Thyroid gland (tissue), 4 donors: ENCODE results near the gene LSM14A. TPM values are rescaled to one million over a fixed set of nuclear protein-coding genes. Genes with fewer than 3 reads are reported as not detected.

Experiments
- DNase-seq, 2 donors: peaks; one replicate each; pipeline ENCODE4 v3.0.0-alpha.2; 2019
- H3K27ac ChIP-seq, 3 donors: fragments of 200-600 bp; sonication (generic); 1 replicate in 2 of 3; 2 replicates in 1 of 3; pipeline ENCODE4 v1.5.1; 2016 to 2019; ENCODE audit warnings: mild to moderate bottlenecking in 1 of 3, moderate library complexity in 1 of 3
- H3K27me3 ChIP-seq: fragments of 200-600 bp; sonication (generic); one replicate; pipeline ENCODE4 v1.5.1; 2019
- H3K36me3 ChIP-seq, 2 donors: fragments of 200-600 bp; sonication (generic); one replicate each; pipeline ENCODE4 v1.5.1; 2016 to 2019
- H3K4me1 ChIP-seq, 2 donors: fragments of 200-600 bp; sonication (generic); one replicate each; pipeline ENCODE4 v1.5.1; 2017 to 2019
- H3K4me3 ChIP-seq, 3 donors: fragments of 200-600 bp; sonication (generic); replicated peaks in 1 of 3; 1 replicate in 2 of 3; 2 replicates in 1 of 3; pipeline ENCODE4 v1.5.1; 2016; ENCODE audit warnings: mild to moderate bottlenecking in 1 of 3
- H3K9me3 ChIP-seq: fragments of 200-600 bp; sonication (generic); one replicate; pipeline ENCODE4 v1.5.1; 2017
- POLR2A ChIP-seq, 2 donors: fragments of 450-650 bp; IDR thresholded peaks; one replicate each; pipeline ENCODE4 v1.6.1; 2017; ENCODE audit warnings: antibody characterized with exemption in 2 of 2, mild to moderate bottlenecking in 2 of 2, moderate library complexity in 1 of 2
- WGBS, 2 donors: methylation state at CpG; one replicate each; pipeline ENCODE4 v1.1.5; 2017; 5-methylcytosine and 5-hydroxymethylcytosine counted together
- intact Hi-C: fragments of 100-400 bp; cut with DNase I; formaldehyde crosslinking; loops from one replicate; pipeline ENCODE4 v1.15.1; 2023
- total RNA-seq, 4 donors: library from RNA; depleted of rRNA; stranded (reverse); fragments of >200 nt; gene quantifications; one replicate each; pipeline ENCODE4 v1.2.3, GENCODE V29; 2016
- TF ChIP-seq, protein P1 (sequence below), 6 experiments: fragments of 200-600 bp in 3 of 6; fragments of 450-650 bp in 3 of 6; sonication (generic) in 3 of 6; IDR thresholded peaks; one replicate each; pipeline ENCODE4 v1.5.1; 2016 to 2019; ENCODE audit warnings: antibody characterized with exemption in 6 of 6, mild to moderate bottlenecking in 2 of 6, inconsistent platforms in 1 of 6, moderate library complexity in 1 of 6

Gene LSM14A
- total RNA-seq, 4 donors from 2014 or later, result 137 to 253 (median 168) TPM

GRCh38 chr19:34254698-34255432, 82.6 kb downstream of the LSM14A start:
- Histone ChIP-seq H3K27me3 (no peaks in the 10 kb centered on the region), H3K36me3 (no peaks in the 10 kb centered on the region), H3K9me3 (no peaks in the 10 kb centered on the region), H3K4me3 (peak overlapping the region; percentile 81 to 93 (median 87)), H3K27ac (peak overlapping the region; percentile 81 to 96 (median 85)), H3K4me1 (peaks cover 5 to 28% of the 10 kb centered on the region in 2 donors)
- TF ChIP-seq, protein P1, sequence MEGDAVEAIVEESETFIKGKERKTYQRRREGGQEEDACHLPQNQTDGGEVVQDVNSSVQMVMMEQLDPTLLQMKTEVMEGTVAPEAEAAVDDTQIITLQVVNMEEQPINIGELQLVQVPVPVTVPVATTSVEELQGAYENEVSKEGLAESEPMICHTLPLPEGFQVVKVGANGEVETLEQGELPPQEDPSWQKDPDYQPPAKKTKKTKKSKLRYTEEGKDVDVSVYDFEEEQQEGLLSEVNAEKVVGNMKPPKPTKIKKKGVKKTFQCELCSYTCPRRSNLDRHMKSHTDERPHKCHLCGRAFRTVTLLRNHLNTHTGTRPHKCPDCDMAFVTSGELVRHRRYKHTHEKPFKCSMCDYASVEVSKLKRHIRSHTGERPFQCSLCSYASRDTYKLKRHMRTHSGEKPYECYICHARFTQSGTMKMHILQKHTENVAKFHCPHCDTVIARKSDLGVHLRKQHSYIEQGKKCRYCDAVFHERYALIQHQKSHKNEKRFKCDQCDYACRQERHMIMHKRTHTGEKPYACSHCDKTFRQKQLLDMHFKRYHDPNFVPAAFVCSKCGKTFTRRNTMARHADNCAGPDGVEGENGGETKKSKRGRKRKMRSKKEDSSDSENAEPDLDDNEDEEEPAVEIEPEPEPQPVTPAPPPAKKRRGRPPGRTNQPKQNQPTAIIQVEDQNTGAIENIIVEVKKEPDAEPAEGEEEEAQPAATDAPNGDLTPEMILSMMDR (IDR thresholded peaks at IDR 0.05), result no peak
- TF ChIP-seq POLR2A (IDR thresholded peaks at IDR 0.05), result peak in 1 of 2 donors; percentile 26
- WGBS, 2 donors, result 1% methylated on average over 22 to 25 of the region's 88 CpGs
- peak; percentile 55 to 57 for DNase-seq
- intact Hi-C loops, result loop anchor here (10.0 kb wide), 1 partner anchor 80 kb away; no protein-coding TSS in a partner anchor

- Histone ChIP-seq H3K9me3 (no peaks in the 10 kb centered on the region), H3K4me1 (peaks cover 8 to 35% of the 10 kb centered on the region in 2 donors), H3K4me3 (peak overlapping the region in 2 of 3 donors; percentile 87 to 93), H3K36me3 (no peaks in the 10 kb centered on the region), H3K27me3 (no peaks in the 10 kb centered on the region), H3K27ac (peak overlapping the region; percentile 81 to 96 (median 85))
- TF ChIP-seq, protein P1 (IDR thresholded peaks at IDR 0.05), result no peak
- no peak for TF ChIP-seq POLR2A (IDR thresholded peaks at IDR 0.05)
- WGBS, 2 donors, result 46% methylated on average over 9 of the region's 9 CpGs
- intact Hi-C loops, result loop anchor here (10.0 kb wide), 1 partner anchor 79 kb away; no protein-coding TSS in a partner anchor
- no peak for DNase-seq
Observed at GRCh38 chr19:34255546-34255945, 83.2 kb downstream of the LSM14A start.

DNA sequence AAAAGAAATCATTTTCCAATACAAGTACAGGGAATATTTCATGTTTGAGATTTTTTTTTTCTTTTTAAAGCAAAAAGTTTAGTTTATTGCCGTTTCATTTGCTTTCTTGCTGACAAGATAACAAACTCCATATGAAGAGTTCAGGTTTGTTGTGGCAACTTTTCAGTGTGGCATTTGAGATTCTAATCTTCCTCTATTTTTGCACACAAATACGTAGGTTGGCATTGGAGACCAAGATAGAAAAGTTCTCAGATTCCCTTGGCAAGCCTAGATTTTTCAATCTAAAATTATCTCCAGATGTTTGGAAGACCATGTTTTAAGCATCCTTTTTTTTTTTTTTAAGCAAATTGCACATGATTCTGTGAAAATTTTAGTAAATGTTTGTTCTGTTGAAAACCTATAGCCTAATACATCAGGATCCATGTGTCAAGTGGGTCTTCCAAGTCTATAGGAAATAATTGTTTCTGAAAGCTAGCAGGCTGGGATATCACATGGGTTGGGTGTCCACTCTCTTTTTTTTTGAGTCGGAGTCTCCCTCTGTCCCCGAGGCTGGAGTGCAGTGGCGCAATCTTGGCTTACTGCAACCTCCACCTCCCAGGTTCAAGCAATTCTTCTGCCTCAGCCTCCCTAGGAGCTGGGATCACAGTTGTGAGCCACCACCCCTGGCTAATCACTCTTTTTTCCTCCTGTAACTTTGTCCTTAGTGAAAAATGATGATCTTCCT, 84.7 kb downstream of the LSM14A start:
- intact Hi-C loops, result loop anchor here (10.0 kb wide), 1 partner anchor 78 kb away; no protein-coding TSS in a partner anchor
- 62 to 70% methylated on average over 5 of the region's 5 CpGs for WGBS, 2 donors
- peaks cover 22 to 49% of the 10 kb centered on the region in 2 donors for H3K4me1 ChIP-seq
- no peak for DNase-seq
- no peaks in the 10 kb centered on the region for H3K27me3 ChIP-seq
- H3K36me3 ChIP-seq, result no peaks in the 10 kb centered on the region
- TF ChIP-seq, protein P1 (IDR thresholded peaks at IDR 0.05), result no peak
- TF ChIP-seq POLR2A (IDR thresholded peaks at IDR 0.05), result no peak
- no peak overlapping the region for H3K4me3 ChIP-seq
- no peak overlapping the region for H3K27ac ChIP-seq
- H3K9me3 ChIP-seq, result no peaks in the 10 kb centered on the region

DNA sequence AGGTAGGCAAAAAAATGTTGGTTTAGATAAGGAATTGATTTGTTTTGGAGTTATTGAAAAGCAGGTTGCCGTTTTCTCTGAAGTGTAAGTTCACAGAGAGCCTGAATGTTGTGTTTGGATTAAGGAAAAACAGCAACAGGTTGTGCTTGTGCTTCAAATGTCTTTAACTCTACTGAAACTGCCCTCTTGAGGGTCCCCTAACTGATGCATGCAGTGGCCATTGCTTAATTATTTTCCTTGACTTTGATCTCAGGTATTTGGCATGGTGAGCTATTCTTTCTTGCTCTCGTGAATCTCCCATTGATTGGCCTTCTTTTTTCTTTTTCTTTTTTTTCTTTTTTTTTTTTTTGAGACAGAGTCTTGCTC, 85.2 kb downstream of the LSM14A start:
- DNase-seq, result no peak
- TF ChIP-seq POLR2A (IDR thresholded peaks at IDR 0.05), result no peak
- TF ChIP-seq, protein P1 (IDR thresholded peaks at IDR 0.05), result no peak
- Histone ChIP-seq H3K36me3 (no peaks in the 10 kb centered on the region), H3K27ac (no peak overlapping the region), H3K4me3 (no peak overlapping the region), H3K4me1 (peaks cover 22 to 50% of the 10 kb centered on the region in 2 donors), H3K9me3 (no peaks in the 10 kb centered on the region), H3K27me3 (no peaks in the 10 kb centered on the region)
- WGBS, 2 donors, result 71 to 84% methylated on average over 2 of the region's 2 CpGs
- intact Hi-C loops, result loop anchor here (10.0 kb wide), 1 partner anchor 77 kb away; no protein-coding TSS in a partner anchor
